ENCODE data around the gene TMEM151B.
"Not testable (repeated sequence)": the region's sequence is repeated elsewhere in the genome, so short reads cannot be mapped to it uniquely, and the experiment has no call there.

Gene TMEM151B

GRCh38 chr6:44339763-44340625, 69.7 kb downstream of the TMEM151B start:
- DNase-seq, result no peak

DNA sequence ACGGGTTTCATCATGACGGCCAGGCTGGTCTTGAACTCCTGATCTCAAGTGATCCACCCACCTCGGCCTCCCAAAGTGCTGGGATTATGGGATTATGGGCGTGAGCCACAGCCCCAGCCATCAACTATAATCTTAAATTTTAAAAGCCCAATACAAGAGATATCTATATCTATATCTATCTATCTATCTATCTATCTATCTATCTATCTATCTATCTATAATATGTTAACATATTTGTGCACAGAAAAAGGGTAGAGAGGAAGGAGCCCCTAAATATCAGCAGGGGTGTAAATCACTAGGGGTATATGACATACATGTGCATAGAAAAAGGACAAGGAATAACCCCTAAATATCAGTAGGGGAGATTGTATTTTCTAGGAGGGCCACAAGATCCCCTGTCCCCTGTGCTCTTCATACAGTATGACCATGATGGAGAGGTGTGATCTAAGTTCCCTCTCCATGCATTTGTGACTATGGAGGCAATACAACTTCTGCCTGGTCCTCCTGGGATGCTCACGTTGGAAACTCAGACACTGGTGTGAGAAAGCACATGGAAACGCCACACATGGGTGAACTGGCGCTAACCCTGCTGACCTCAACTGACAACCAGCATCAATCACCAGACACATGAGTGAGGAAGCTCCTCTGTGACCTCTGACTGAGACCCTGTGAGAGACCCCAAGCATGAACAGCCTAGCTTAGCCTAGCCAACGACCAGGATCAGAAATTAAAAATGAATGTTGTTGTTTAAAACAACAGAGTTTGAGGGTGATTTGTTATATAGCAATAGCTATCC, 71.0 kb downstream of the TMEM151B start:
- no peak for DNase-seq

DNA sequence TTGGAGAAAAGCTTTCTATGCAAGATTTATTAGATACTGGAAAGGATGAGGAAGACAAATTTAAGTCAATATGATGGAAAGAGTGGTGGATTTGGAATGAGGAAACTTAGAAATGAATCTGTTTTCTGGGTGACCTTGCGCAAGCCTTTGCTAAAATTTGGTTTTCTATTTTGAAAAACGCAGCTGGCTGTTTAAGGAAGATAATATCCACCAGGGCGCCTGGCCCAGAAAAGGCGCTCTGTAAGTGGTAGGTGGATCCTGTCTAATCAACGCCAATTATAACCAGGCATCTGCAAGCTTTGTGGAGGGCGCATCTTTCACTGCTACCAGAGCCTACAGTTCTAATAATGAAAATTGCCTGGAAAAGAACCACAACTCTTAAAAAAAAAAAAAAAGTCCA, 71.8 kb downstream of the TMEM151B start:
- peak; percentile 84 for DNase-seq

DNA sequence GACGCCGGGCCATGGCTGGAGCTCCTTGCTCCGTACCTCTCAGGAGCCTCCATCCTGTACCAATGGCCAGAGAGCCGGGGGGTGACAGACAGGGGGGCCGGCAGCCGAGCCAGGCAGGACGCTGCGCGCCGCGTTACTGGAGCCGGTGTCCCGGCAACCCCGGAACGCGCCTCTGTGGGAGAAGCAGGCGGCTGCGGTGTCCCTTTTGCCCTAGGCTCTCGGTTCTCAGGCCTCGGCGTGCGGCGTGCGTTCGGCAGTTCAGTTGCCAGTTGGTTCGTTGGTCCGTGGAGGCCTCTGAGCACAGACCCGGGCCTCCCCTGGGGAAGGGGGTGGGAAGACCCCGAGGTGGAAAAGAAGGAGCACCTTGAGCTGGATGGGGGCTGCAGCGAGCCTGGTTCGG, 72.2 kb downstream of the TMEM151B start, which contains the start of gene SPATS1:
SPATS1 (plus strand) TSS at position 162 of the 400 bp plus-strand sequence. CDS start 446 bp downstream, outside the sequence.
- DNase-seq, result no peak

- DNase-seq, result not testable (repeated sequence)
Observed at GRCh38 chr6:44346818-44347217, 76.6 kb downstream of the TMEM151B start.

DNA sequence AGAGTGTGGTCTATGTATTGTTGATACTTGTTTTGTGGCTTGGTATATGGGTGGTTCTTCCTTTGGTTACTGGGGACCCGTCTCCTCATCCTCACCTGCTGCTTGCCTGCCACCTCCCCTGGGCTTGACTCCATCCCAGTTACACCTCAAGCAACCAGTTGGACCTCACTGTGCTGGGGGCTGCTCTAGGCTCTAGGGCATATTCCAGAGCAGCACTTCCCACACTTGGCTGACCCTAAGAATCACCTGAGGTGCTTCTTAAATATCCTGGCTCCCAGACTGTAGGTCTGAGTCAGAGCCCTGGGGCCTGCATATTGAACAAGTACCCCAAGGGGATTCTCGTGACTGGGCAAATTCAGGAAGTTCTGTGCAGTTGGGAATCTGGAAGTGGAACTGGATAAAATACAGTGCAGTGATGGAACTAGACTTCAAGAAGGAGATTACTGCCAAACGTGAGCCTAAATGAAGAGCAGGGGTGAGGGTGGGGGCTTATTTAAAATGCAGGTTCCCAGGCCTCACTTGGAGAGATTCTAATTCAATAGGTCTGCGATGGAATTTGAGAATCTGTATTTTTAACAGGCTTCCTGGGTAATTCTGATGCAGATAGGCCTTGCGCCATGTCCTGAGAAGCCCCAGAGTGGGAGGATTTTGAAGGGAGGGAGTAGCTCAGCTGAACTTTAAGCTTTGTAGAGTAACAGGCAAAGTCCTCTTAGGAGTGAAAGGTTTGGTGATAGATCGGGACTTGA, 79.8 kb downstream of the TMEM151B start:
- no peak for DNase-seq

GRCh38 chr6:44350650-44350994, 80.4 kb downstream of the TMEM151B start:
- not testable (repeated sequence) for DNase-seq

GRCh38 chr6:44352259-44352658, 82.0 kb downstream of the TMEM151B start:
- no peak for DNase-seq

- DNase-seq, result no peak
Observed at GRCh38 chr6:44353336-44353735, 83.1 kb downstream of the TMEM151B start.

DNA sequence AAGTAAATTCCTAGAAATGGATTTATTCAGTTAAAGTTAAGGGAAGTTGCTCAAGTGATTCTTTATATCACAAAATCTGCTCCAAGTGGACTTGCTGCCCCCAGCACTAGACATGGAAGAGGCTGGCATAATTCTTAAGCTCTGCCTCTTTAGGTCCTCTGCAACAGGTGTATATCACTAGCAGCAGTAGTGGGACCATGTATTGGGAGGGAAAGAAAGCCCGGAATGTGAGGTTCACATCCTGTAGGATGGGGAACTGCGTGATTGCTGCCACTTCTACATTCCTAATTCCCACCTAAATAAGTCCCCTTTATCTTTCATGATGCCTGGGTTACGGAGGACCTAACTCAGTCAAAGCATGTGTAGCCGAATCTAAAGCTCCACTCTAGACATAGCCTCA, 85.4 kb downstream of the TMEM151B start:
- DNase-seq, result no peak

- peak; percentile 38 for DNase-seq
Observed at GRCh38 chr6:44356487-44356886, 86.2 kb downstream of the TMEM151B start.

Data from OCI-M1 (cell line).